Forelimb muscle (tissue), 1 donor: ENCODE results near the gene C16orf46. TPM values are rescaled to one million over a fixed set of nuclear protein-coding genes. Genes with fewer than 3 reads are reported as not detected.
"Not testable (repeated sequence)": the region's sequence is repeated elsewhere in the genome, so short reads cannot be mapped to it uniquely, and the experiment has no call there.

Experiments used
- DNase-seq: peaks from one replicate; pipeline ENCODE4 v3.0.0-alpha.2; 2013; ENCODE audit warnings: low read depth
- polyA plus RNA-seq: library from polyadenylated mRNA; unstranded; fragments of 120-200 nt; gene quantifications from one replicate; pipeline ENCODE4 v1.2.1, GENCODE V29; 2013; ENCODE audit not compliant: insufficient read length

The C16orf46 gene, protein sequence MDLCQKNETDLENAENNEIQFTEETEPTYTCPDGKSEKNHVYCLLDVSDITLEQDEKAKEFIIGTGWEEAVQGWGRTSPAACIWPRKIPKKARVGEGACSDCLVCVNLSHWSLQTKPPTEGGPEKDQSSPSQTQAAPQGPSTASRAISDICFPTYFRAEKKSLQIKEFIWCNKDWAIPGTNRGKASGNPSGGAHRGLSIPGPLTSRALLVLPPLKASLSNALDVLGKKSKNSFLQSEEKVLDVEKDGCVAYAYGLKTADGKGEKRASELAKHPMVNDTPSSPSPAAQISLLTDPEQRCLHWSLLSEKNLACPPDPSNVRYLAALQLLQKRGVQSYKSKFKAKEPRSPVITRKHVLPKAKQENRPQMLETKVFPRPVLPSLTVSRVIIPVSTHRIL
- polyA plus RNA-seq: 0.19 TPM

DNA sequence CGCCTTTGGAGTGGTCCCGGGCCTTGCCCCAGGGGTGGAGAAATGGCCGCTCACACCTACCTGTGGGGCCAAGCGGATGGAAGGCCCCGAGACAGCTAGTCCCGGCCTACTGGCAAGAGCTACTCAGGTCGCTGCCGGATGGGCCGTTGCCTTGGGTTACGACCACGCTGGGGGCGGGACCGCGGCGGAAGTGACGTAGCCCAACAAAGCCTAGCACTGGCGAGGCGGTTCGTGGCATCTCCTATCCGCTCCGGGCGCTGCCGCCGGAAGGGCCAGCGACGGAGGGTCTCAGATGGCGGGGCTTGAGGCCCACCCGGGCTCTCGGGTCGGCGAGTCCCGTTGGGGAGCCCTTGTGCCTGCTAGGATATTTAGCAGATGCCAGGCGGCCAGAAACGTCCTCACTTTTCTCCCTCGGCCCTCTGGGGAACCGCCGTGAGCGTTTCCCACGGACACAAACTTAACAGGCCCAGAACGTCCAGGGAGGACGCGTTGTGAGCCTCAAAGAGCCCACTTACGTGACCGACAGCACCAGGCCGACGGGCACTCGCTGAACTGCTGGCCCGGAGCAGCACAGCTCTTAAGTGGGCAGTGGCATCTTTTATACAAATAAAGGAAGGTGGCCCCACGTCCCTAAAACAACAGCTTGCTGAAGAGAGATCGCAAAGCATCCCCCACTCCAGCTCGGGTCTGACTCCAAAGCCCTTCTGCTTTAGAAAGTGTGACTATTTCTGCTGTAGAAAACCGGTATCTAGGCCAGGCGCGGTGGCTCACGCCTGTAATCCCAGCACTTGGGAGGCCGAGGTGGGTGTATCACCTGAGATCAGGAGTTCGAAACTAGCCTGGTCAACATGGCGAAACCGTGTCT lies at the start of gene C16orf46:
C16orf46 (minus strand) TSS at position 163 of the 865 bp plus-strand sequence. CDS start 13,283 bp downstream, outside the sequence.
- DNase-seq: peak; percentile 77

DNA sequence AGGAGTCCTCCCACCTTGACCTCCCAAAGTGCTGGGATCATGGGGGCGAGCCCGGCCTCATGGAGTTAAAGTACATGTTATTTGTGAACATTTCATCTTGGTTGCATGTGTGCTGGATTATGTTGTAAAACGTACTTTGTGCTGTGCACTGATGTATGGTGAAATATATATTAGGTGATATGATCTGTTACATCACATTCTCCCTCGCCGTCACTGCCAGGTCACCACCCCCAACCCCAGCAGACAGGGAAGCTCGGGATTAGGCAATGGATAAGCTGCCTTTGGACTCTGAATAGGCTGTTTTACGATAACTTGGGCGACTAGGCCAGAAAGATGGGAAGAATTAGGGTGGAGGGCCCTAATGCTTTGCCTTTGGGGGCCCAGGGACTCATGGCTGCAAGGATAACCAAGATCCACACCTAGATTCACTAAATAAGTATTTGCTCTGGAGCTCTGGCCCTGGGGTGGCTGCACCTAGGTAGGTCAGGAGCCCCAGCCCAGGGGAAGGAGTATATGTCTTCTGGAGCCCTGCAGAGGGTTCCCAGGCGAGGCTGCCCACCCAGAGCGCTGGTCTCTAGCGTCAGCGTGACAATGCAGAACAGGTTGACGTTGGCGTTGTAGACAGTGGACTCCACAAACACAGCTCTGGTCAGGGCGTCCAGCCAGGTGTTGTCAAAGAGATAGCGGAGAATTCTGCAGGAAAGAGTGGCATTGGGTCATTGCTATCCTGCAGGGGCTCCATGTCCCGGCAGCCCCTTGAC lies 46.2 kb upstream of the C16orf46 start:
- no peak for DNase-seq

DNA sequence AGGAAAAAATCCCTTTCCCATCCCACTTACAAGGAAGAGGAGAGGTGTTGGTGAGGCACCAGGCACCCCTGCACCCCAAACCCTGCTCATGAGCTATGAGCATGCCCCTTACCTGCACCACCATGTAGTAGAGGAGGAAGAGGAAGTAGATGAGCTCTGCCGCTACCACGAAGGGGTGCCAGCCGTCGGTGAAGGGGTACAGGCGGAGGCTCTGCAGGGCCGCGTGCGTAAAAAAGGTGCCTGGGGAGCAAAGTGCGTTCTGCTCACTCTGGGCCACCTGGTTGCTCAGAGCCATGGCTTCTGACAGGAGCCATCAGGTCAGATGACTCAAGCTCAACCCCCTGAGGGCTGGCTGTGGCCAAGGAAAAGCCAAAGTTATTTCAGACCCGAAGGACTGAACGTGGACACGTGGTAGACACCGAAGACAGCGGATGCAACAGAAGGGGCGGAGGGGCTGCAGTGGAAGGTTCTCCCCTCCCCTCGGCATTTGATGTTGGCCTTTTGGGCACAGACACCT lies 44.5 kb upstream of the C16orf46 start:
- no peak for DNase-seq

DNA sequence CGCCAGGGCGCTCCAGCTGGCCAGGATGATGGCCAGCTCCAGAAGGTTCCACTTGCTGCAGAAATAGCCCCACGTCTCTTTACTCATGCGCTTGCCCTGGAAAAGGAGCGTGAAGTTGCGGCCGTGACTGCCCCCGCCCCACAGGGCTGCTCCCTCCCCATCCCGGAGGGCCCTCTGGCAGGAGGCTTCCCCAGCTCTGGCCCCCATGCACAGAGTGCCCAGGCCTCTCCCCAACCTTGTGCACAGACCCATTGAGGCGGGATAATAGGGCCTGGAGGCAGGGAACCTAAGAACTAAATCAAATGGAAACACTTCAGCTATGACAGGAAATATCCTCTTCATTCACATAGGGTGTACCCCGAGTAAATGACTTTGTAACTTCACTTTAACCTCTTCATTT lies 40.4 kb upstream of the C16orf46 start:
- no peak for DNase-seq

DNA sequence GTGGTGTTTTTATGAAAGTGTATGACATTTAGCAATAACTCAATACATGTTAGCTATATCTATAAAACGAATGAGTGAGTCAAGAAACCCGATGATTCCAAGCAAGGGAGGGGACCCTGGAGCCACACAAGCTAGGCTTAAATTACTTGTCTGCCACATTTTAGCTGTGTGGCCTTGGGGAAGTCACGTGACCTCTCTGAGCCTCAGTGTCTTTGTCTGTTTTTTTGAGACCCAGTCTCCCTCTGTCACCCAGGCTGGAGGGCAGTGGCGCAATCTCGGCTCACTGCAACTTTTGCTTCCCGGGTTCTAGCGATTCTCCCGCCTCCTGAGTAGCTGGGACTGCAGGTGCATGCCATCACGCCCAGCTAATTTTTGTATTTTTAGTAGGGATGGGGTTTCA lies 39.2 kb upstream of the C16orf46 start:
- DNase-seq: no peak

DNA sequence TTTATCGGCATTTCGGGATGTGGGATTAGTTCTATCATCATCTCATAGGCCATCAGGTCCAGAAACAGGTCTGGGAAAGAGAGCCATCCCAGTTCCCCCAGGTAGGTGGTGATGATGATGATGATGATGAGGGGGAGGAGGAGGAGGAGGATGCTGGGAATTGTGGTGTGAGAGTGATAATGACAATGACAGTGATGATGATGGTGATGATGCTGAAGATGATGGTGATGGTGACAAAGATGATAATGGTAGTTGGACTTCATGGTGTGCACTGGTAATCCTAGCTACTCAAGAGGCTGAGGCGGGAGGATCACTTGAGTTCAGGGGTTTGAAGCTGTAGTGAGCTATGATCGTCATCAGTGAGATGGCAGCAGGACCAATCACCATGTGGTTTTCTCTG lies 35.4 kb upstream of the C16orf46 start:
- DNase-seq: no peak

DNA sequence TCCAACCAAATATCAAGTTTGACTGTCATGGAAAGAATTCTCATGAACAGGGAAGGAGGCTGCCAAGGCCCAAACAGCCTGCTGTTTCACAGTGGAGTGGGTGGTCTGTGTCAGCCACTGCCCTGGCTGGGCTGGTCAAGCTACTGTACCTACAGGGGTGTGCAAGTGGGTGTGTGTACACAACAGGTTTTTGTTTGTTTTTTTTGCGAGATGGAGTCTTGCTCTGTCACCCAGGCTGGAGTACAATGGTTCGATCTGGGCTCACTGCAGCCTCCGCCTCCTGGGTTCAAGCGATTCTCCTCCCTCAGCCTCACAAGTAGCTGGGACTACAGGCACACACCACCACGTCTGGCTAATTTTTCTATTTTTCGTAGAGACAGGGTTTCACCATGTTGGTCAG lies 32.2 kb upstream of the C16orf46 start:
- not testable (repeated sequence) for DNase-seq

DNA sequence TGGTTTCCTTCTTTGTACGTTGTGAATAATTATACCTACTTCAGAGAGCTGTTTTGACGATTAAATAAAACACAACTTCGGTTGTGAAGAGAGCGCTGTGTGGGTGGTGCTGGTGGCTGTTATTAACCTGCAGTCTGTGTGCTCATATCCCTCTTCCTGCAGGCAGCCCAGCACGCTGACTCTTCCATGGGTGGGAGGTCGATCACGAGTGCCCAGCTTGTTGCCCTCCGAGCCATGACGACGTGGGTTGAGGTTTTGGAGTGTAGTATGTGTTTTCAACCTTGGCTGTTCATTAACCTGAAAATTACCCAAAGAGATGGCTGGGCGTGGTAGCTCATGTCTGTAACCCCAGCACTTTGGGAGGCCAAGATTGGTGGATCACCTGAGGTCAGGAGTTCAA lies 30.5 kb upstream of the C16orf46 start:
- DNase-seq: no peak

DNA sequence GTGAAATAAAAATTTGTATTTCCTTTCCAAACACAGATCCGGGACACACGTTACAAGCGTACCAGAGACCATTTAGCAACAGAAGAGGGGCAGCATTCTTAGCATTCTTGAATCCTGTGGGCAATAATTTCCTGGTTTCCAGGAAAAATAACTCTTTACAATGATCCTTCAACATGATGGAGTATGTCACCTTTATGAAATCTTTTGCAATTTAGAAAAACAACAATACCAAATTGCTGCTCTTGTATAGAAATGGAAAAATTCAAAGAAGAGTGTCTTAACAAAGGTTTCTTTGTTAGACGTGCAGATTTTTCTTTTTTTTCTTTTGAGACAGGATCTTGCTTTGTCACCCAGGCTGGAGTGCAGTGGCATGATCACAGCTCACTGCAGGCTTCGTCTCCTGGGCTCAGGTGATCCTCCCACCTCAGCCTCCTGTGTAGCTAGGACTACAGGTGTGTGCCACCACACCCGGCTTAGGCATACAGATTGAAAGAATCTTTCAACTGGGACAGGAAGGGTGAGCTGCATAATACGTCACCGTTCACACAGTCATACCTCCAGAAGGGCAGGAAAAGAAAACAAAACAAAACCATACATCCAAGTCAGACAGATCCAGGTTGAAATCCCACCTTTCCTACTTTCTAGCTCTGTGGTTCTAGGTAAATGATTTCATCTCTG lies 29.9 kb upstream of the C16orf46 start:
- no peak for DNase-seq

DNA sequence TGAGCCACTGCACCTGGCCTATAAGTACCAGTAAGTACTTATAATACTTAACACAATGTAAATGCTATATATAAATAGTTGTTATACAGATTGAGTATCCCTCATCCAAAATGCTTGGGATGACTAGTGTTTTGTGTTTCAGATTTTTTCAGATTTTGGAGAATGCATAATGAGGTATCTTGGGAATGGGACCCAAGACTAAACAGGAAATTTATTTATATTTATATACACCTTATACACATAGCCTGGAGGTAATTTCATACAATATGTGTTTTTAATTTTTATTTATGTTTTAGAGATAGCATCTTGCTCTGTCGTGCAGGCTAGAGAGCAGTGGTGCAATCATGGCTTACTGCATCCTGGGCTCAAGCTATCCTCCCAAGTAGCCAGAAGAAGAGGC lies 28.9 kb upstream of the C16orf46 start:
- no peak for DNase-seq

DNA sequence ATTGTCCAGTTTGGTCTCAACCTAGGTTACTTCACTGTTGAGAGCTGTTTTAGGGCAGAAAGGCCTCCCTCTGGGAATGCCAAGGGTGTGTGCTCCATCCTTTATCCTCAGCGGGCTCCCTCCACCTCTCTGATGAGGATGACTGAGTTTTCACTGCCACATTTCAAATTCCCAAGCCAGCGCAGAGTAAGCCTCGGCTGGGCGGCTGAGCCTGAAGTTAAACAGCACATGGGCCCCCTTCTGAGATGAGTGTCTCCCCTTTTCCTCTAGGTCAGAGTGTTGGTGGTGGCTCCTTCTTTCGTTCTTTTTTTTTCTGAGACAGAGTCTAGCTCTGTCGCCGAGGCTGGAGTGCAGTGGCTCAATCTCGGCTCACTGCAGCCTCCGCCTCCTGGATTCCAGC lies 24.7 kb upstream of the C16orf46 start:
- no peak for DNase-seq

DNA sequence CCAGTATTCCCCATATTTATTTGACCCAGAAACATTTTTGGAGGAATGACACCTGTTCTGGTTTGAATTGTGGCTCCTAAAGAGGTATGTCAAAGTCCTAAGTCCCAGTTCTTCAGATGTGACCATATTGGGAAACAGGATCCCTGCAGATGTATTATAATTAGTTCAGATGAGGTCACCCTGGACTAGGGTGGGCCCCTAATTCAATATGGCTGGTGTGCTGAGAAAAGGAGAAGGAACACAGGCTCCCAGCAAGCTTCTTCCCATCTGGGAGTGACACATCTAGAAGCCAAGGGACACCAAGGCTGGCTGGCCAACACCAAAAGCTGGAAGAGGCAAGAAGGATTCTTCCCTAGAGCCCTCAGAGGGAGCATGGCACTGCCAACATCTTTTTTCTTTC lies 22.9 kb upstream of the C16orf46 start:
- no peak for DNase-seq

DNA sequence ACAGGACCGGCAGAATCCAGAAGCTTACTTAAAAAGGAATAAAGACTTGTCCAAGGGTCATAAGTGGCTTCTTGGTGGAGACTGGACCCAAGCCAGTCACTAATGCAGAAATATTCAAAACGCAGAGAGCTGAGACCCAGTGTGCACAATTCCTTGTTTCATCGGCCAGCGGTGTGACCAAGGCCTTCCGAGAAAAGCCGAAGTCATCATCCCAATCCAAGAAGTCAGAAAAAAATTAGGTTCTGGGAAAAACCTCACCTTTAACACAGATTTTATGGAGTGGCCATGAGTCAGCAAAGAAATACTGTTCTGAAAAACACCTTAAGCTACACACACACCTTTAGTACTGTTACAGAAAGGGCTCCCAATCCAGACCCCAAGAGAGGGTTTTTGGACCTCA lies 20.2 kb upstream of the C16orf46 start:
- DNase-seq: no peak

DNA sequence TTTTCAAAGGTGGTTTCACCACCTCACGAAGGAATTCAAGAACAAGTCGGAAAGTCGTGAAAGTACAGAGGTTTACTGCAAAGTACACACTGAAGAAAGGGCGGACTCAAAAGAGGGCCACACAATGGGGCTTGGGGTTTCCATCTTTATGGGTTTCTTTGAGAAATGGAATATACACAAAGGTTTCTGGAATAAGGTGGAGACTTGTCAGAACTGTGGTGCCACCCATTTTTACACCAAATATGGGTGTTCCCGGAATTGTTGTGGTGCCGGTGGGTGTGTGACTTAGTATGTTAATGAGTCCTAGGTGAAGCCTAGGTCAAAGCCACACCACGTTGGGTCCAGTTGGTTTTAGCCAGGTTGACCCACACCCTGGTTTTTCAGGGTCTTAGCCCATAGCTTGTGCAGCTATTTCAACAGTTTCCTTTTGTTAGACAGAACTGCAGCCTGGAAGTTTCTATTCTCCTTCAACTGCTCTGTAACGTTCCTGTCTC lies 19.7 kb upstream of the C16orf46 start:
- no peak for DNase-seq

DNA sequence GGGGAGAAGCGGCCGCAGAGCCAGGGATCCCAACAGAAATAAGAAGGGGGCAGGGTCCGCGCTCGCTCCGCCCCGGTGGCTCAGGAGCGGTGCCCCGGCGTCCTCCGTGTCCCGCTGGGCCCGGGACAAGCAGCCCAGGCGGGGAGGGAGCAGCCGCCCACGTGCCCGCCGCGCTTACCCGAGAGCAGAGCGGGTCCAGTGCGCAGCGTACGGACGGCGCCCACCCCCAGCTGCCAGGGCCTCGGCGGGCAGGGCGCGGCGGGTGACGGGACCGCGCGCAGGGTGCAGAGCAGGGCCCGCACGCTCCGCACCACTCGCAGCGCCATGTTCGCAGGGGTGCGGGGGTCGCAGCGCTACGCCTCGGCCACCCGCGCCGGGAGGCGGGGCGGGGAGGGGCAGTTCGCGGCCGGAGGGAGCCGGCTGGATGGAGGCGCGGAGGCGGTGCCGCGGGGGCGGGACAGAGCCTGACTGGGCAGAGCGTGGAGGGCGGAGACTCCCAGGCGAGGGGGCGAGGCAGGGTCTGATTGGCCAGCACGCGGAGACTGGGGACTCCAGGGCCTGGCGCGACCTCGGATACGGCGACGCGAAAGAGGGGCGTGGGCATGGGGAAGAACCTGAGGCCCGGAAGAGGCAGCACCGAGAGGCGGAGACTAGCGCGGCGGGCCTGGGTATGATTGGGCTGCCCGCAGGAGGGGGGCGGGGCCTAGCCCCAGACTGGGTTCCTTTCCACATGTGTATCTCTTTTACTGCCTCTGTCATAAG lies 19.1 kb upstream of the C16orf46 start, which contains the start of gene GCSH:
GCSH (minus strand) TSS at position 443 of the 762 bp plus-strand sequence; CDS start at position 326, 117 bp downstream.
- DNase-seq: peak; percentile 91

DNA sequence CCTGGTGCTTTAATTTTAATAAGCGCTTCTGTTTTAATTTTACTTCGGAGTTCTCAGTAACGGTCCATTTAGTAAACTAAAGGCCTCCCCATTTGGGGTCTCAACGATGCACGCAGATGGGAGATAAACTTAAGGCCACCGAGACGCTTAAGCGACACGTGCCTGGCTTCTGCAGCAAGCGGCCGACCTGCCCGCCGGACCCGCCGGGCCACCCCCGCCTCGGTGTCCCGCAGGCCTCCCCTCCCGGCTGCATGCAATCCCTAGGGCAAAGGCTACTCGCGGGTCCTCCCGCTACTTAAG lies 18.6 kb upstream of the C16orf46 start:
- DNase-seq: no peak

DNA sequence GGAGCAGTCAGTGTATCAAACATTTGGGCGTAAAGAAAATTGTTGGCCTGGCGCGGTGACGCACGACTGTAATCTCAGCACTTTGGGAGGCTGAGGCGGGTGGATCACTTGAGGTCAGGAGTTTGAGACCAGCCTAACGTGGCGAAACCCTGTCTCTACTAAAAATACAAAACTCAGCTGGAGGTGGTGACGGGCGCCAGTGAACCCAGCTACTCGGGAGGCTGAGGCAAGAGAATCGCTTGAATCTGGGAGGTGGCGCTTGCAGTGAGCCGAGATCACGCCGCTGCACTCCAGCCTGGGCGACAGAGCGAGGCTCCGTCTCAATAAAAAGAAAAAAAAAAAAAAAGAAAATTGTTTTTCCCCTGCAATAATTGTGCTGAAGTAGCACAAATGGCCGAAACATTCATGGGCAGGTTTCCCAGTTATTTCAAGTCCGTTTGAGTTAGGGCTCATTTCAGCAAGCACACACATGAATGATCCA lies 17.8 kb upstream of the C16orf46 start:
- DNase-seq: peak; percentile 16

DNA sequence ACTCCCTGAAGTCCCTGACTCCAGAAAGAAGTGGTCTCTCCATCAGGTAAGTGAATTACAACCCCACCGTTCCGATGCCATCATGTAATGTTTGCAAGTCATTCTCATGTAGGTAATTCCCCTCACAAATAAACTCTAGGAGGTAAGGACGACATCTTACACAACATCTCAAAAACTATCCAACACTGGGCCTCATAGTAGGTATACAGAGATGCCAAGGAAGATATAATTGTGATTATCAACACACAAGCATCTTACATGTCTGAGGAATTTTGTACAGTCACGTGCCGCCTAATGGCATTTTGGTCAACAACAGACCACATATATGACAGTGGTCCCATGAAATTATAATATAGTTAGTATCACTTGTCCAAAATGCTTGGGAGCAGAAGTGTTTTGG lies 11.8 kb upstream of the C16orf46 start:
- DNase-seq: no peak

DNA sequence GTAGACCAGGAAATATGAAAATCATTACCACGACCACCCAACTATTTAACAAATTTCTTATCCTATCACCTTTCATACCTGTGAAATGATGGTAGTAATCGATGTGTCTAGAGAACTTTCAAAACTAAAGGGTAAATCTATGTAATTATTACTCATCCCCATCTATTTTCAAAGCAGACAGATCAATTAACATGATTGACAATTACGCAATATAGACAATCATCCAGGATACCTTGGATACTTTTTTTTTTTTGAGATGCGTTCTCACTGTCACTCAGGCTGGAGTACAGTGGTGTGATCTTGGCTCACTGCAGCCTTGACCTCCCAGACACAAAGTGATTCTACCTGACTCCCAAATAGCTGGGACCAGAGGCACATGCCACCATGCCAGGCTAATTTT lies 4.0 kb upstream of the C16orf46 start:
- DNase-seq: no peak

DNA sequence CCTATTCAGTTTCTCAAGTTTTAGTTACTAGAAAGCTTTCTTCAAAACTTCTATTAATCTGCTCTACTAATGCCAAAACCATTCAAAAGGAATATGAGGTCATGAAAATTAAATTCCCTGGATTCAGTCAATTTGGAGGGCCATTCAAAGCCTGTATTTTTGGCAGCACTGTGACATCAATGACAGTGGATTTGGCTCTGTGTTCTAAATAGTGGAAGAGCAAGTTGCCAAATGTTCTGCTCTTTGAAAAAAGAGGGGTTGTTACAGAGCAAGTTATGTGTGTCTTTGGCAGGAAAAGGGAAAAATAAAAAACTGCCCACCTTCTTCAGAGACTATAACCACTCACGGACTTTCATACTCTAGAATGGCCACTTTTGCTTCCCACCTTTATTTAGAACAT lies 3.2 kb upstream of the C16orf46 start:
- DNase-seq: no peak
